ENCODE results near the gene ATP13A1.
"Not testable (repeated sequence)": the region's sequence is repeated elsewhere in the genome, so short reads cannot be mapped to it uniquely, and the experiment has no call there.

Gene ATP13A1

DNA sequence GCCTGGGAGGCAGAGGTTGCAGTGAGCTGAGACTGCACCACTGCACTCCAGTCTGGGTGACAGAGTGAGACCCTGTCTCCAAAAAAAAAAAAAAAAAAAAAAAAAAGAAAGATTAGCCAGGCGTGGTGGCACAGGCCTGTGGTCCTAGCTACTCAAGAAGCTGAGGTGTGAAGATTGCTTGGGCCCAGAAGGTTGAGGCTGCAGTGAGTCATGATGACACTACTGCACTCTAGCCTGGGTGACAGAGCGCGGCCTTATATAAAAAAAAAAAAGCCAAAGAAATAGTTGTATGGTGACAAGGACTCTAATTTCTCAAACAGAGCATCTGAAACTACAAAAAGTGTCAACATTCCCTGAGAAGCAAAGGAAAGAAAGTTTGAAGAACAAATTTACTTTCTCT lies 48.4 kb downstream of the ATP13A1 start:
- no peak for DNase-seq (ENCODE audit: low read depth)
- no peak overlapping the region for H3K4me3 ChIP-seq (ENCODE audit: control insufficient read depth, low read depth, low read length)
- TF ChIP-seq, protein P1, sequence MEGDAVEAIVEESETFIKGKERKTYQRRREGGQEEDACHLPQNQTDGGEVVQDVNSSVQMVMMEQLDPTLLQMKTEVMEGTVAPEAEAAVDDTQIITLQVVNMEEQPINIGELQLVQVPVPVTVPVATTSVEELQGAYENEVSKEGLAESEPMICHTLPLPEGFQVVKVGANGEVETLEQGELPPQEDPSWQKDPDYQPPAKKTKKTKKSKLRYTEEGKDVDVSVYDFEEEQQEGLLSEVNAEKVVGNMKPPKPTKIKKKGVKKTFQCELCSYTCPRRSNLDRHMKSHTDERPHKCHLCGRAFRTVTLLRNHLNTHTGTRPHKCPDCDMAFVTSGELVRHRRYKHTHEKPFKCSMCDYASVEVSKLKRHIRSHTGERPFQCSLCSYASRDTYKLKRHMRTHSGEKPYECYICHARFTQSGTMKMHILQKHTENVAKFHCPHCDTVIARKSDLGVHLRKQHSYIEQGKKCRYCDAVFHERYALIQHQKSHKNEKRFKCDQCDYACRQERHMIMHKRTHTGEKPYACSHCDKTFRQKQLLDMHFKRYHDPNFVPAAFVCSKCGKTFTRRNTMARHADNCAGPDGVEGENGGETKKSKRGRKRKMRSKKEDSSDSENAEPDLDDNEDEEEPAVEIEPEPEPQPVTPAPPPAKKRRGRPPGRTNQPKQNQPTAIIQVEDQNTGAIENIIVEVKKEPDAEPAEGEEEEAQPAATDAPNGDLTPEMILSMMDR (IDR thresholded peaks at IDR 0.05; ENCODE audit: control insufficient read depth, insufficient read depth, low read depth, low read length, missing control alignments): no peak

DNA sequence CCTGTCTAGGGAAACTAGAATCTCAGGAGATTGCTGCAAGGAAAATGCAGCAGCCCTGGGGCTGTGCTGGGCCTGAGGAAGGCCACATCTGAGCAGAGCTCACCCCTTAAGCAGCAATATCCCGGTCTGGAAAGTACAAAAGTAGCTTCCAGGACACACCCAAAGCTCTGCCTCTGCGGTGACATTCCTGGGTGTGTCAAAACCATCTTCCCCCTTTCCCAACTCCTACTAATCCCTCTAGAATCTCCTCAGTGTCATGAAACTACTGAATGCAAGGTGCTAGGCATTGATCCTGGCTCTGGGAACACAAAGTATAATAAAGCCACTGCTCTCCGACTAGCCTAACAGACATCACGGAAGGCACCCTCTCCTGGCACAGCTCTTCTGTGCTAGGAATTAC lies 50.0 kb downstream of the ATP13A1 start:
- no peak for DNase-seq (ENCODE audit: low read depth)
- H3K4me3 ChIP-seq (ENCODE audit: control insufficient read depth, low read depth, low read length): no peak overlapping the region
- TF ChIP-seq, protein P1 (IDR thresholded peaks at IDR 0.05; ENCODE audit: control insufficient read depth, insufficient read depth, low read depth, low read length, missing control alignments): no peak

- DNase-seq (ENCODE audit: low read depth): no peak
- TF ChIP-seq, protein P1 (IDR thresholded peaks at IDR 0.05; ENCODE audit: control insufficient read depth, insufficient read depth, low read depth, low read length, missing control alignments): no peak
- no peak overlapping the region for H3K4me3 ChIP-seq (ENCODE audit: control insufficient read depth, low read depth, low read length)
Measured at GRCh38 chr19:19610376-19611202, 52.9 kb downstream of the ATP13A1 start.

- DNase-seq (ENCODE audit: low read depth); H3K4me3 ChIP-seq (ENCODE audit: control insufficient read depth, low read depth, low read length): not testable (repeated sequence)
Measured at GRCh38 chr19:19606686-19607085, 56.8 kb downstream of the ATP13A1 start.

DNA sequence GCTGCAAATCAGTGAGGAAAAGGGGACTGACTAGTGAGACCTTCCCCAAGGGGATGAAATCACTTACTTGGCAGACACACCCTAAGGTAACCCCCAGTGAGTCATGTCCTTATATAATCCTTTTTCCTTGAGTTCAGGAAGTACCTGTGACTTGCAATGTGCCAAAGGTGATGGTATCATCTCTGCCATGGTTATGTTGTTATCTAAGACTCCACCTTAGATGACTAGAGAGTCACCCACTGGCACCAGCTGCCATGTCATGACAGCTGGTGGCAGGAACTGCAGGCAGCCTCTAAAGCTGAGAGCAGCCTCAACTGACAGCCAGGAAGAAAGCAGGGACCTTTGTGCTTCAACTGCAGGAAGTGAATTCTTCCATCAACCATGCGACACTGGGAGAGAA lies 57.5 kb downstream of the ATP13A1 start:
- no peak for DNase-seq (ENCODE audit: low read depth)
- TF ChIP-seq, protein P1 (IDR thresholded peaks at IDR 0.05; ENCODE audit: control insufficient read depth, insufficient read depth, low read depth, low read length, missing control alignments): no peak
- H3K4me3 ChIP-seq (ENCODE audit: control insufficient read depth, low read depth, low read length): no peak overlapping the region

GRCh38 chr19:19602713-19603324 lies 60.7 kb downstream of the ATP13A1 start:
- no peak overlapping the region for H3K4me3 ChIP-seq (ENCODE audit: control insufficient read depth, low read depth, low read length)
- TF ChIP-seq, protein P1 (IDR thresholded peaks at IDR 0.05; ENCODE audit: control insufficient read depth, insufficient read depth, low read depth, low read length, missing control alignments): no peak
- no peak for DNase-seq (ENCODE audit: low read depth)

DNA sequence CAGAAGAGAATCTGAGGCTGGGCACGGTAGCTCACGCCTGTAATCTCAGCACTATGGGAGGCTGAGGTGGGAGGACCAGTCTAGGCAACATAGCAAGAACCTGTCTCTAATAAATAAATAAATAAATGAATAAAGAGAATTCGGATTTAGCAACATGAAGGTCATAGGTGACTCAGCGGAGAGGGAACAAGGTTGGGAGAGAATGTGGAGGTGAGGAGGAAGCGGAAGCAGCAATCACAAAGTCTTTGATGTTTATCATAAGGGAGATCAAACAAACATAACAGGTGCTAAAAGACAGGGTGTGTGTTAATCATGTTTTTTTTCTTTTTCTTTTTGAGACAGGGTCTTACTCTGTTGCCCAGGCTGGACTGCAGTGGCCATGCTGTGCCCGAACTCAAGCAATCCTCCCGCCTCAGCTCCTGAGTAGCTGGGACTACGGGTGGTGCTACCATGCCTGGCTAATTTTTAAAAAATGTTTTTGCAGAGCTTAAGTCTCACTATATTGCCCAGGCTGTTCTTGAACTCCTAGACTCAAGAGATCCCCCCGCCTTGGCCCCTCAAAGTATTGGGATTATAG lies 61.3 kb downstream of the ATP13A1 start:
- TF ChIP-seq, protein P1 (IDR thresholded peaks at IDR 0.05; ENCODE audit: control insufficient read depth, insufficient read depth, low read depth, low read length, missing control alignments): no peak
- no peak overlapping the region for H3K4me3 ChIP-seq (ENCODE audit: control insufficient read depth, low read depth, low read length)
- no peak for DNase-seq (ENCODE audit: low read depth)

Measured in AG09309 (cell line).